K562 (cell line): ENCODE results near the gene JMJD1C. TPM values are rescaled to one million over a fixed set of nuclear protein-coding genes. Genes with fewer than 3 reads are reported as not detected.

Experiments used
- DPF2 ChIP-seq: fragments of 450-650 bp; IDR thresholded peaks from 2 replicates; pipeline ENCODE4 v1.6.1; 2016
- EP300 ChIP-seq: IDR thresholded peaks from 2 replicates; pipeline ENCODE4 v1.6.1; 2012; ENCODE audit warnings: low read length, improper control_type of control experiment
- FOXA3 ChIP-seq, 2 experiments: fragments of 450-650 bp in 1 of 2; sonication (generic) in 1 of 2; formaldehyde crosslinking; IDR thresholded peaks in 1 of 2; conservative IDR thresholded peaks in 1 of 2; 2 replicates each; pipeline versions ENCODE4 v1.4.0 to v1.8.0; 2020 to 2022; ENCODE audit warnings: mild to moderate bottlenecking in 2 of 2, missing genetic modification reagents in 1 of 2
- HINFP ChIP-seq: fragments of 450-650 bp; conservative IDR thresholded peaks from 2 replicates; pipeline ENCODE4 v1.6.1; 2016; ENCODE audit warnings: missing genetic modification characterization, low read depth, mild to moderate bottlenecking, control low read depth, missing compliant biosample characterization
- MTA1 ChIP-seq: fragments of 450-650 bp; IDR thresholded peaks from 2 replicates; pipeline ENCODE4 v1.6.1; 2017; ENCODE audit warnings: borderline replicate concordance
- MYNN ChIP-seq, 2 experiments: sonication (generic); formaldehyde crosslinking in 1 of 2; IDR thresholded peaks; 2 replicates each; pipeline versions ENCODE4 v1.5.0 to v1.6.1; 2016 to 2020; ENCODE audit warnings: antibody characterized with exemption in 1 of 2, missing genetic modification reagents in 1 of 2
- NEUROD1 ChIP-seq: fragments of 150-350 bp; IDR thresholded peaks from 2 replicates; pipeline ENCODE4 v1.6.1; 2014; ENCODE audit warnings: borderline replicate concordance, low read length, low read depth; ENCODE audit not compliant: partially characterized antibody
- PHTF2 ChIP-seq: fragments of 250-450 bp; sonication (Bioruptor Pico); IDR thresholded peaks from 2 replicates; pipeline ENCODE4 v1.5.0; 2021; ENCODE audit warnings: mild to moderate bottlenecking
- PRMT5 ChIP-seq: sonication (generic); formaldehyde crosslinking; IDR thresholded peaks from 2 replicates; pipeline ENCODE4 v1.5.0; 2020; ENCODE audit warnings: missing genetic modification reagents
- SIRT6 ChIP-seq: IDR thresholded peaks from one replicate; pipeline ENCODE4 v1.6.1; 2012; ENCODE audit warnings: low read depth, mild to moderate bottlenecking, control low read depth, inconsistent platforms, low read length, moderate library complexity
- SNRNP70 ChIP-seq: fragments of 200-400 bp; formaldehyde crosslinking; optimal IDR thresholded peaks from 2 replicates; pipeline ENCODE3; 2017; ENCODE audit warnings: low read depth, low read length
- SUPT5H ChIP-seq: fragments of 450-650 bp; IDR thresholded peaks from 2 replicates; pipeline ENCODE4 v1.6.1; 2016
- TAF15 ChIP-seq: fragments of 200-400 bp; formaldehyde crosslinking; IDR thresholded peaks from 2 replicates; pipeline ENCODE4 v1.6.1; 2017; ENCODE audit warnings: mild to moderate bottlenecking, low read depth, low read length, moderate library complexity
- TAF7 ChIP-seq: fragments of 450-650 bp; IDR thresholded peaks from 2 replicates; pipeline ENCODE4 v1.6.1; 2016; ENCODE audit warnings: missing genetic modification characterization, missing compliant biosample characterization
- TAF9B ChIP-seq: fragments of 450-650 bp; IDR thresholded peaks from 2 replicates; pipeline ENCODE4 v1.6.1; 2018; ENCODE audit warnings: mild to moderate bottlenecking; ENCODE audit not compliant: partially characterized antibody
- TCF7L2 ChIP-seq: fragments of 150-350 bp; IDR thresholded peaks from 2 replicates; pipeline ENCODE4 v1.6.1; 2016; ENCODE audit warnings: low read depth, mild to moderate bottlenecking, low read length, moderate library complexity
- TCFL5 ChIP-seq: fragments of 250-450 bp; sonication (Bioruptor Pico); conservative IDR thresholded peaks from 2 replicates; pipeline ENCODE4 v1.6.1; 2021; ENCODE audit warnings: mild to moderate bottlenecking, moderate library complexity, matching md5 sums
- THAP7 ChIP-seq: fragments of 250-450 bp; sonication (Bioruptor Pico); IDR thresholded peaks from 2 replicates; pipeline ENCODE4 v1.5.0; 2021
- TRIM24 ChIP-seq, 2 experiments: fragments of 450-650 bp; IDR thresholded peaks; 2 replicates each; pipeline ENCODE4 v1.6.1; 2016
- USF1 ChIP-seq: sonication (generic); formaldehyde crosslinking; IDR thresholded peaks from 2 replicates; pipeline ENCODE4 v1.9.0; 2022; ENCODE audit warnings: mild to moderate bottlenecking, missing genetic modification reagents
- ZBTB7A ChIP-seq: IDR thresholded peaks from 2 replicates; pipeline ENCODE4 v1.6.1; 2011; ENCODE audit warnings: low read depth, mild to moderate bottlenecking, low read length, moderate library complexity, borderline replicate concordance; ENCODE audit not compliant: control insufficient read depth
- ZFP91 ChIP-seq: sonication (generic); formaldehyde crosslinking; IDR thresholded peaks from 2 replicates; pipeline ENCODE4 v1.8.0; 2022; ENCODE audit warnings: mild to moderate bottlenecking, missing genetic modification reagents
- ZNF408 ChIP-seq: fragments of 250-450 bp; sonication (Bioruptor Pico); IDR thresholded peaks from 2 replicates; pipeline ENCODE4 v1.4.0; 2020; ENCODE audit warnings: low read depth, mild to moderate bottlenecking, moderate library complexity
- ZNF551 ChIP-seq: fragments of 250-450 bp; sonication (Bioruptor Pico); IDR thresholded peaks from 2 replicates; pipeline ENCODE4 v1.5.0; 2021; ENCODE audit warnings: mild to moderate bottlenecking, moderate library complexity
- ZNF740 ChIP-seq, 3 experiments: fragments of 200-800 bp in 1 of 3; sonication (Bioruptor generic) in 1 of 3; sonication (generic) in 1 of 3; formaldehyde crosslinking in 1 of 3; IDR thresholded peaks; 2 replicates each; pipeline versions ENCODE4 v1.6.1 to v1.8.0; 2016 to 2022; ENCODE audit warnings: mild to moderate bottlenecking in 2 of 3, missing compliant biosample characterization in 2 of 3, missing genetic modification characterization in 2 of 3, missing genetic modification reagents in 1 of 3
- polyA plus RNA-seq, 8 experiments: library from polyadenylated mRNA; depleted of rRNA in 4 of 8; stranded (reverse) in 5 of 8; unstranded in 3 of 8; fragments of >200 nt; fragmentation: Nextera tagmentation in 2 of 8; fragmentation: Illumina TruSeq in 1 of 8; extraction: Ambion mirVana in 2 of 8; extraction: Trizol in 1 of 8; gene quantifications; 2 replicates each; pipeline versions ENCODE4 v1.2.1 to v1.2.3, GENCODE V29; 2011 to 2014; ENCODE audit warnings: inconsistent platforms in 1 of 8, missing spikeins in 1 of 8
- total RNA-seq, 7 experiments: library from RNA; depleted of rRNA in 6 of 7; stranded (reverse); fragments of >200 nt in 6 of 7; fragmentation: Illumina TruSeq in 2 of 7; extraction: Trizol in 2 of 7; gene quantifications; 2 replicates each; pipeline versions ENCODE4 v1.2.1 to v1.2.3, GENCODE V29; 2011 to 2021; ENCODE audit warnings: low replicate concordance in 1 of 7

The JMJD1C gene
- total and polyA plus RNA-seq, 9 of the 15 experiments (the other 6 are each of a cell fraction or from before 2014, with no cell fraction given): 25.3 to 68.0 (median 47.2) TPM

- TF ChIP-seq MYNN (IDR thresholded peaks at IDR 0.05) (no peak), MYNN (CRISPR knock-in tag; IDR thresholded peaks at IDR 0.05) (no peak), TAF9B (peak; percentile 71), ZNF551 (CRISPR knock-in tag) (no peak), ZBTB7A (no peak), MTA1 (peak; percentile 39; the same call in 1 of the 2 replicates), ZNF740 (CRISPR knock-in tag; IDR thresholded peaks at IDR 0.05) (no peak), ZNF740 (tag; IDR thresholded peaks at IDR 0.05) (no peak), TCF7L2 (no peak), ZFP91 (CRISPR knock-in tag) (no peak), FOXA3 (CRISPR knock-in tag; conservative IDR thresholded peaks at IDR 0.05 in 1 of 2, IDR thresholded peaks at IDR 0.05 in 1 of 2) (no peak), TCFL5 (CRISPR knock-in tag) (no peak), ZNF408 (CRISPR knock-in tag) (no peak), SIRT6 (no peak), USF1 (CRISPR knock-in tag) (no peak), DPF2 (peak; percentile 56; the same call in 1 of the 2 replicates), TAF15 (no peak), SUPT5H (peak; percentile 88), PRMT5 (no peak), TAF7 (peak; percentile 62), PHTF2 (no peak), THAP7 (CRISPR knock-in tag) (no peak), HINFP (tag) (no peak), EP300 (peak; percentile 18; the same call in 1 of the 2 replicates), NEUROD1 (peak; percentile 28), SNRNP70 (no peak), TRIM24 (IDR thresholded peaks at IDR 0.05) (0 out of 4 replicates have a peak, but pooled peaks of 1 of the 2 experiments have one; percentile 19)
These were observed 200.6 kb downstream of the JMJD1C start (continued) for GRCh38 chr10:63265222-63265617.
